Testis (tissue), 3 donors: ENCODE measurements around the gene PSMD4. TPM values are rescaled to one million over a fixed set of nuclear protein-coding genes. Genes with fewer than 3 reads are reported as not detected.

ENCODE experiments used
- DNase-seq: peaks from one replicate; pipeline ENCODE4 v3.0.0-alpha.2; 2019
- H3K27ac ChIP-seq, 2 donors: fragments of 200-600 bp; sonication (generic); one replicate each; pipeline ENCODE4 v1.5.1; 2019
- H3K27me3 ChIP-seq: fragments of 200-600 bp; sonication (generic); one replicate; pipeline ENCODE4 v1.5.1; 2019
- H3K36me3 ChIP-seq: fragments of 200-600 bp; sonication (generic); one replicate; pipeline ENCODE4 v1.5.1; 2017; ENCODE audit warnings: low read depth; ENCODE audit errors: missing control alignments
- H3K4me1 ChIP-seq: fragments of 200-600 bp; sonication (generic); one replicate; pipeline ENCODE4 v1.5.1; 2019
- H3K4me3 ChIP-seq, 2 donors: fragments of 200-600 bp; sonication (generic); one replicate each; pipeline ENCODE4 v1.5.1; 2017 to 2019
- H3K9me3 ChIP-seq: fragments of 200-600 bp; sonication (generic); one replicate; pipeline ENCODE4 v1.5.1; 2017
- CTCF ChIP-seq, 3 experiments: fragments of 450-650 bp in 2 of 3; fragments of 200-600 bp in 1 of 3; sonication (generic) in 1 of 3; IDR thresholded peaks; one replicate each; pipeline ENCODE4 v1.5.1; 2016 to 2019; ENCODE audit warnings: antibody characterized with exemption in 3 of 3, mild to moderate bottlenecking in 2 of 3, moderate library complexity in 1 of 3
- POLR2A ChIP-seq: fragments of 450-650 bp; IDR thresholded peaks from one replicate; pipeline ENCODE4 v1.6.1; 2017; ENCODE audit warnings: antibody characterized with exemption, mild to moderate bottlenecking, moderate library complexity
- WGBS, 2 donors: methylation state at CpG; one replicate each; pipeline ENCODE4 v1.1.5; 2018; 5-methylcytosine and 5-hydroxymethylcytosine counted together
- intact Hi-C: fragments of 100-400 bp; cut with DNase I; formaldehyde crosslinking; loops from one replicate; pipeline ENCODE4 v1.15.1; 2023; ENCODE audit warnings: low total_unique reads
- polyA plus RNA-seq: library from polyadenylated mRNA; stranded (reverse); fragments of 350-450 nt; fragmentation: Illumina TruSeq; extraction: RNeasy Lipid Tissue Mini Kit (QIAGEN cat#74804); gene quantifications from one replicate; pipeline ENCODE4 v1.2.3, GENCODE V29; 2014; ENCODE audit warnings: low read depth, low replicate concordance; ENCODE audit not compliant: insufficient read depth
- total RNA-seq, 2 donors: library from RNA; depleted of rRNA; stranded (reverse); fragments of >200 nt; gene quantifications; one replicate each; pipeline ENCODE4 v1.2.3, GENCODE V29; 2016

Gene PSMD4
- total and polyA plus RNA-seq, 3 donors from 2014 or later, result 164 to 333 (median 196) TPM

- H3K36me3 ChIP-seq, result no peaks in the 10 kb centered on the region
- 28 to 33% methylated on average over 7 of the region's 7 CpGs for WGBS, 2 donors
- TF ChIP-seq CTCF (IDR thresholded peaks at IDR 0.05), result no peak
- no peak for TF ChIP-seq POLR2A
These were observed 57.2 kb downstream of the PSMD4 start for GRCh38 chr1:151311589-151312331.

DNA sequence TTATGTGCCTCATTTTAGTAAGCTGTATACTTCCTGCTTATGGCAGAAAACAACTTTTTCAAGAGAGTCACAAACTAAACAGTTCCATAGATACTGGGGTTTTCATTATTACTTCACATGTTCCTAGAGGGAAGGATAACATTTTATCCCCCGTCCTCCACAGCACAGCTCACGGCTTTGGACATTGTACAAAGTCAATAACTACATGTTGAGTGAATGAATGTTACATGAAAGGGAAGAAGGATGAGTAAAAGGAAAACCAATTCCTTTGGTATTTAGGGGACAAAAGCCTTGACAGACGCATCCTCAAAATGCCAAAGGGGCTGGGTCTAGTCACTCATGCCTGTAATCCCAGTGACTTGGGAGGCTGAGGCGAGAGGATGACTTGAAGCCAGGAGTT lies 57.9 kb downstream of the PSMD4 start:
- Histone ChIP-seq H3K4me3 (no peak overlapping the region), H3K27me3 (no peaks in the 10 kb centered on the region), H3K4me1 (peaks cover 45% of the 10 kb centered on the region), H3K36me3 (no peaks in the 10 kb centered on the region), H3K9me3 (no peaks in the 10 kb centered on the region), H3K27ac (peak overlapping the region in 1 of 2 donors; percentile 69)
- TF ChIP-seq CTCF (IDR thresholded peaks at IDR 0.05) (no peak), POLR2A (no peak)
- no peak for DNase-seq
- WGBS, 2 donors, result 79 to 88% methylated on average over 4 of the region's 4 CpGs
- intact Hi-C loops, result no loop called here

More at GRCh38 chr1:151311589-151312331, 57.2 kb downstream of the PSMD4 start:
- Histone ChIP-seq H3K4me3 (no peak overlapping the region), H3K27me3 (no peaks in the 10 kb centered on the region), H3K9me3 (no peaks in the 10 kb centered on the region), H3K27ac (peak overlapping the region; percentile 28 to 69), H3K4me1 (peaks cover 45% of the 10 kb centered on the region)
- intact Hi-C loops, result no loop called here
- peak; percentile 40 for DNase-seq

GRCh38 chr1:151312826-151313225 lies 58.3 kb downstream of the PSMD4 start:
- intact Hi-C loops, result no loop called here
- DNase-seq, result no peak
- Histone ChIP-seq H3K9me3 (no peaks in the 10 kb centered on the region), H3K27me3 (no peaks in the 10 kb centered on the region), H3K36me3 (no peaks in the 10 kb centered on the region), H3K27ac (peak overlapping the region in 1 of 2 donors; percentile 69), H3K4me1 (peaks cover 45% of the 10 kb centered on the region), H3K4me3 (no peak overlapping the region)
- 87 to 90% methylated on average over 8 of the region's 8 CpGs for WGBS, 2 donors
- TF ChIP-seq POLR2A (no peak), CTCF (IDR thresholded peaks at IDR 0.05) (peak in 1 of 3 experiments; percentile 1)

GRCh38 chr1:151313501-151313900 lies 59.0 kb downstream of the PSMD4 start:
- no peaks in the 10 kb centered on the region for H3K36me3 ChIP-seq
- 17 to 28% methylated on average over 2 of the region's 2 CpGs for WGBS, 2 donors
- DNase-seq, result no peak

More at GRCh38 chr1:151313501-151313900, 59.0 kb downstream of the PSMD4 start:
- Histone ChIP-seq H3K27me3 (no peaks in the 10 kb centered on the region), H3K27ac (peak overlapping the region in 1 of 2 donors; percentile 52), H3K4me1 (peaks cover 45% of the 10 kb centered on the region), H3K9me3 (no peaks in the 10 kb centered on the region), H3K4me3 (no peak overlapping the region)
- TF ChIP-seq CTCF (IDR thresholded peaks at IDR 0.05) (no peak), POLR2A (no peak)
- intact Hi-C loops, result no loop called here
